ENCODE data around the gene XAGE2.
"Not testable (repeated sequence)": the region's sequence is repeated elsewhere in the genome, so short reads cannot be mapped to it uniquely, and the experiment has no call there.

XAGE2 gene

GRCh38 chrX:52368368-52369055, at the start of gene XAGE2:
TSS of gene XAGE2 (plus strand) at chrX:52369021. CDS start at chrX:52370015, 994 bp downstream.
- H3K9me3 ChIP-seq (ENCODE audit: insufficient read depth, low read depth, low read length) = no peaks in the 10 kb centered on the region
- H3K9me2 ChIP-seq (replicated peaks; ENCODE audit: low read depth, low read length) = no peaks in the 10 kb centered on the region
- no peak within 1 kb of the TSS for H2AFZ ChIP-seq (ENCODE audit: low read length)
- TF ChIP-seq EZH2phosphoT487 (IDR thresholded peaks at IDR 0.05; ENCODE audit: borderline replicate concordance) (no peak), CTCF (conservative IDR thresholded peaks at IDR 0.05; ENCODE audit: low read length) (no peak)
- H3K79me2 ChIP-seq (ENCODE audit: insufficient read depth, low read length) = no peaks in the 10 kb centered on the region
- H3K4me2 ChIP-seq (ENCODE audit: low read depth, low read length, poor library complexity, severe bottlenecking) = no peak within 1 kb of the TSS
- H3K4me1 ChIP-seq (ENCODE audit: insufficient read depth, low read length, poor library complexity, severe bottlenecking) = no peaks in the 10 kb centered on the region
- no peaks in the 10 kb centered on the region for H4K20me1 ChIP-seq (ENCODE audit: insufficient read depth, low read length, poor library complexity, severe bottlenecking)
- no peaks in the 10 kb centered on the region for H3K27me3 ChIP-seq (ENCODE audit: insufficient read depth, low read length, poor library complexity, severe bottlenecking)
- H3K9ac ChIP-seq (ENCODE audit: low read depth, low read length, poor library complexity, severe bottlenecking) = no peak within 1 kb of the TSS
- H3K36me3 ChIP-seq (ENCODE audit: insufficient read depth, low read length) = no peaks in the 10 kb centered on the region
- no peaks in the 10 kb centered on the region for H3F3A ChIP-seq (ENCODE audit: low read depth)
- H3K4me3 ChIP-seq (ENCODE audit: low read length, poor library complexity, severe bottlenecking) = no peak within 1 kb of the TSS

GRCh38 chrX:52337410-52337809, 31.4 kb upstream of the XAGE2 start:
- H3K9me2 ChIP-seq (replicated peaks; ENCODE audit: low read depth, low read length) = no peaks in the 10 kb centered on the region

GRCh38 chrX:52341493-52341892, 27.3 kb upstream of the XAGE2 start:
- TF ChIP-seq CTCF (conservative IDR thresholded peaks at IDR 0.05; ENCODE audit: low read length) (no peak), EZH2phosphoT487 (IDR thresholded peaks at IDR 0.05; ENCODE audit: borderline replicate concordance) (no peak)
- H3K4me3 ChIP-seq (ENCODE audit: low read length, poor library complexity, severe bottlenecking) = no peak overlapping the region
- no peaks in the 10 kb centered on the region for H3F3A ChIP-seq (ENCODE audit: low read depth)
- H3K27me3 ChIP-seq (ENCODE audit: insufficient read depth, low read length, poor library complexity, severe bottlenecking) = no peaks in the 10 kb centered on the region
- H4K20me1 ChIP-seq (ENCODE audit: insufficient read depth, low read length, poor library complexity, severe bottlenecking) = no peaks in the 10 kb centered on the region
- no peaks in the 10 kb centered on the region for H3K79me2 ChIP-seq (ENCODE audit: insufficient read depth, low read length)
- H3K4me1 ChIP-seq (ENCODE audit: insufficient read depth, low read length, poor library complexity, severe bottlenecking) = no peaks in the 10 kb centered on the region
- no peaks in the 10 kb centered on the region for H3K9me2 ChIP-seq (replicated peaks; ENCODE audit: low read depth, low read length)
- H3K36me3 ChIP-seq (ENCODE audit: insufficient read depth, low read length) = no peaks in the 10 kb centered on the region
- no peak overlapping the region for H2AFZ ChIP-seq (ENCODE audit: low read length)
- H3K4me2 ChIP-seq (ENCODE audit: low read depth, low read length, poor library complexity, severe bottlenecking) = no peak overlapping the region
- no peaks in the 10 kb centered on the region for H3K9me3 ChIP-seq (ENCODE audit: insufficient read depth, low read depth, low read length)
- H3K9ac ChIP-seq (ENCODE audit: low read depth, low read length, poor library complexity, severe bottlenecking) = no peak overlapping the region

More at GRCh38 chrX:52337410-52337809, 31.4 kb upstream of the XAGE2 start:
- H4K20me1 ChIP-seq (ENCODE audit: insufficient read depth, low read length, poor library complexity, severe bottlenecking) = no peaks in the 10 kb centered on the region
- no peaks in the 10 kb centered on the region for H3K79me2 ChIP-seq (ENCODE audit: insufficient read depth, low read length)
- H3K9ac ChIP-seq (ENCODE audit: low read depth, low read length, poor library complexity, severe bottlenecking) = no peak overlapping the region
- no peaks in the 10 kb centered on the region for H3K27me3 ChIP-seq (ENCODE audit: insufficient read depth, low read length, poor library complexity, severe bottlenecking)
- H3K4me2 ChIP-seq (ENCODE audit: low read depth, low read length, poor library complexity, severe bottlenecking) = no peak overlapping the region
- no peaks in the 10 kb centered on the region for H3K4me1 ChIP-seq (ENCODE audit: insufficient read depth, low read length, poor library complexity, severe bottlenecking)
- H3K36me3 ChIP-seq (ENCODE audit: insufficient read depth, low read length) = no peaks in the 10 kb centered on the region
- no peak overlapping the region for H2AFZ ChIP-seq (ENCODE audit: low read length)
- H3K4me3 ChIP-seq (ENCODE audit: low read length, poor library complexity, severe bottlenecking) = no peak overlapping the region
- H3K9me3 ChIP-seq (ENCODE audit: insufficient read depth, low read depth, low read length) = no peaks in the 10 kb centered on the region
- no peaks in the 10 kb centered on the region for H3F3A ChIP-seq (ENCODE audit: low read depth)
- TF ChIP-seq EZH2phosphoT487 (IDR thresholded peaks at IDR 0.05; ENCODE audit: borderline replicate concordance) = no peak
- TF ChIP-seq CTCF (conservative IDR thresholded peaks at IDR 0.05; ENCODE audit: low read length) = no peak

- H3K4me2 ChIP-seq (ENCODE audit: low read depth, low read length, poor library complexity, severe bottlenecking); H3K9me2 ChIP-seq (replicated peaks; ENCODE audit: low read depth, low read length); H3K4me3 ChIP-seq (ENCODE audit: low read length, poor library complexity, severe bottlenecking); H3K9me3 ChIP-seq (ENCODE audit: insufficient read depth, low read depth, low read length); H2AFZ ChIP-seq (ENCODE audit: low read length); H3F3A ChIP-seq (ENCODE audit: low read depth); H3K79me2 ChIP-seq (ENCODE audit: insufficient read depth, low read length); H3K9ac ChIP-seq (ENCODE audit: low read depth, low read length, poor library complexity, severe bottlenecking); H3K27me3 ChIP-seq (ENCODE audit: insufficient read depth, low read length, poor library complexity, severe bottlenecking); H3K36me3 ChIP-seq (ENCODE audit: insufficient read depth, low read length); H3K4me1 ChIP-seq (ENCODE audit: insufficient read depth, low read length, poor library complexity, severe bottlenecking); H4K20me1 ChIP-seq (ENCODE audit: insufficient read depth, low read length, poor library complexity, severe bottlenecking): not testable (repeated sequence)
These were observed 25.7 kb upstream of the XAGE2 start for GRCh38 chrX:52343131-52343530.

All from Loucy (cell line).